SHP77 (cell line): ENCODE data around the gene RNF4.
"Not testable (repeated sequence)": the region's sequence is repeated elsewhere in the genome, so short reads cannot be mapped to it uniquely, and the experiment has no call there.

Experiments
- DNase-seq, 2 experiments: peaks; one replicate each; lab custom pipeline; 2025; lab: John Stamatoyannopoulos, UW

RNF4 gene

DNA sequence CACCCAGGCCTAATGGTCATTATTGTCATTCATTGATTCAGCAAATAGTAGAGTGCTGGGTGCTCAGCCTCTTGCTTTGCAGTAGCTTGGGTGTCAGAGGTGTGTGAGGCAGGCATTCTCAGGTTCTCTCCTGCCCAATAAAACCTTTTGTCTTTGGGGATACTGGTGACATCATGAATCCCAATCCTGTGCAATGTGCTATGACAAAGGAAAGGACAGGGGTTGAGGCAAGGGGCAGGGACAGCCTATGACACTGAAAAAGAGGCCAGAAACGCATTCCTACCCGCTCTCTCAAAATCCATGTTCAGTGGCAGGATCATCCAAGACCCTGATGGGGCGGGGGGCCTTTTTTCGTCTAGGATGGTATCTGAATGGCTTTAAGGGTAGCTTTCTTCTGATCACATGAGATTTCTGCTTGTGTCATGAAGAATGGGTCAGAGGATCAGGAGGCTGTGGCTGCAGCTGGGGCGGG lies 66.0 kb downstream of the RNF4 start:
- peak in 1 of 2 experiments; percentile 11 for DNase-seq

DNA sequence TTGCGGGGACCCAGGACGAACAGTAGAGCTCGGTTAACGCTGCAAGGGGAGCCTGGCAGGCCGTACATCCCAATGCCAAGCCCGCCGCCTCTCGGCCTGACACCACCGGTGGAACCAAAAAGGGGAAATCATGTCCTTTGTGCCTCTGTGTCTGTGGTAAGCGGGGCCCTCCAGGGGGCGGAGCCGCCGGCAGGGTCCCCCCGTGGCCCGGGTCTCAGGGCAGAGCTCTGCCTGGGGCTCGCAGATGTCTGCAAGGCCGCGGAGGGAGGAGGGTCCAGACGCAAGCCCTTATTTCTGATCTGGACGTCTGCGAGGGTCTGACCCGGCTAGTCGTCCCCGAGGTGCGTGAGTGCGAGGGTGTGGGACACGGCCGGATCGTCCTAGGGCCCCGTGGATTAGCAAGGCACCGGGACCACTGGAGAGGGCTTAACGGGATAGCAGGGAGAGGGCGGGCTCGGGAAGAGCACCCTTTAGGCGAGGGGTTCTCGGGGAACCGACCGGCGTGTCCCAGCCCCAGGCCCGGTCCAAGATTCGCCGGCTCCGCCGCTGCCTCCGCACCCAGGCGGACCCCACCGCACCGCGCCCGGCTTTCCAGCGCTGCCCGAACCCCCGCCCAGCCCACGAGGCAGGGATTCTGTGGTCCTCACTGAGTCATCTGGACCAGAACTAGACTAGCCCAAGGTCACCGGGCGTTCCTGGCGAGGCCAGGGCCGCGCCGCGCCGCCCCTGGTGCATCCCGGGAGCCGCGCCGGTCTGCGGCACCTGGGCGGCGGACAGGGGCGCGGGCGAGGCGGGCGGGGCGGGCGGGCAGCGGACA lies 66.7 kb downstream of the RNF4 start:
- DNase-seq = peak in 1 of 2 experiments; percentile 5

DNA sequence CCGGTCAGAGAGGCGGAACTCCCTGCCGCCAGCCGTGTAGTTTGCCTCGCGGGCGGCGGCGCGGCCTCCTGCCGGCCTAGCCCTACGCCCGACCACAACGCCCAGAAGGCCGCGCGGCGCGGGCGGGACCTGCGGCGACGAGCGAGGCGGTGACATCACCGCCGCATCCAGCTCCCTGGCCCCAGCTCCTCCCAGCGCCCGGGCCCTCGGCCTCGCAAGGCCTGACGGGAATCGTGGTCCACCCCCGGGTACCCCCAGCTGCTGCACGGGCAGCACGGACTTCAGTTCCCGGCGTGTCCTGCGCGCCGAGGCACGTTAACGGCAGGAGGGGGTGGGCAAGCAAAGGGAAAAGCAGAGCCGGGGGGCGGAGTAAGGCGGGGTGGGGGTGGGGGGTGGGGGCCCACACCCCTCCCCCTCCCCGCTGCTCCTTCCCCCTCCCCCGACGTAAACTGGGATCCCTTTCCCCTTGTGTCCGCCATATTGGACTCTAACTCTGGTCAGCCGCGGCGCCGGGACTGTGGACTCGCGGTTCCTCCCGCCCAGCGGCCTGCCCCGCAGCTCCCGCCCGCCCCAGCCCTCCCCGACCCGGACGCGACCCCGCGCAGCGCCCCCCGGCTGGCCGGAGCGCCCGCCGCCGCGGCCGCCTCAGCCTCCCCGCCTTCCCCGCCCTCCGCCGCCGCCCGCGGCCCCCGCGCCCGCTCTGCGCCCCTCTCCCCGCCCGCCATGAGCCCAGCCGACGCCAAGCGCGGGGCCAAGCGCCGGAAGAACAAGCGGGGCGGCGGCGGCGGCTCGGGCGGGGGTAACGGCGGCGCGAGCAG lies 67.5 kb downstream of the RNF4 start, which contains the start of gene FAM193A:
Gene FAM193A (plus strand): TSS at position 455 of the 818 bp plus-strand sequence. CDS start 269 bp downstream, at position 724.
- DNase-seq = peak; percentile 87 to 92

DNA sequence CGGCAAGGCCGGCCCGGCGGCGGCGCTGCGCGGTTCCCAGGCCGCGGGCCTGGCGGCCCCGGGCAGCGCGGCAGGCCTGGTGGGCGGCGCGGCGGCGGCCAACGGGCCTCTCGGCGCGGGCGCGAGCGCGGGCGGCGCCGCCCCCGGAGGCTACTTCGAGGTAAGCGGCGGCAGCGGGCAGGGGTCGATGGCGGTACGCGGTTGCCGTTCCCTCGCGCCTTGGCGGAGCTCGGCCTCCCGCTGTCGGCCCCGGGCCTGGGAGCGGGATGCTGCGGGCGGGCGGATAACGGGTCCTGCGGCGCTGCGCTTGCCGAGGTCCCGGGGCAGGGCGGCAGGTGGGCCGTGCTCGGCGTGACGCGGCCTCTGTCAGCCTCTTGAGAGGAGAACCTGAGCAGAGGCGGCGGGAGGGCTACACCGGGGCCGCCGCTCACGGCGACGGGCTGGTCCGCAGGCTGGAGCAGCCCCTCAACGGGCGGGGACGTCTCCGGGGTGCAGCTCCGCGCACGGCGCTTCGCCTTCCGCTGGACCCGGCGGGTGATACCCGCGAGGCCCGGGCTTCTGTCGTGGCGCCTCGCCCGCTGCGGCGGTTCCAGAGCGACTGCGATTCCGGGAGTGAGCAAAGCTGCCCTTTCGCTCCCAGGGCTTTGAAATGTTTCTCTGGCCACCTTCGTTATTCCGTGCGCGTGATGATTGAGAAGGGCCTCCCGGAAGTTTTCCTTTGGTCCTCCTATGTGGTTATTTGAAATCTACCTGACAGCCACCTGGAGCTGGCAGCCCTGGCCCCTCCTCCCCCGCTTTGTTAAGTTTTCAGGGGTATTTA lies 68.3 kb downstream of the RNF4 start:
- peak in 1 of 2 experiments; percentile 5 for DNase-seq

DNA sequence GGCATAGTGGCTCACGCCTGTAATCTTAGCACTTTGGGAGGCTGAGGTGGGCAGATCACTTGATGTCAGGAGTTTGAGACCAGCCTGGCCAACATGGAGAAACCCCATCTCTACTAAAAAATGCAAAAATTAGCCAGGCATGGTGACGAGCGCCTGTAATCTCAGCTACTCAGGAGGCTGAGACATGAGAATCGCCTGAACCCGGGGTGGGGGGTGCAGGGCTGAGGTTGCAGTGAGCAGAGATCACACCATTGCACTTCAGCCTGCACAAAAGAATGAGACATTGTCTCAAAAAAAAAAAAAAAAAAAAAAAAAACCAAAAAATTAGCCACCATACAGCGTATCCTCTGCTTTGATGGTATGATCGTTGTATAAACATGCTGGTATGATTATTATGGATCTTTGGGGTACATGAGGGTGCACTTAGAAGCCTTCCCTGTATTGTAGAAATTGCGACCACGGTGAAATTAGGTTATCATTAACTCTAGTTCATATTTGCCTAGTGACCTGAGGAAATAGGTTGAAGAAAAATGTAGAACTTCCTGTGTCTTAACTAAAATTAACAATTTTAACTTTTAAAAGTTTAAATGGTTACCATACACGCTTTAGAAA lies 74.8 kb downstream of the RNF4 start:
- DNase-seq = not testable (repeated sequence)

DNA sequence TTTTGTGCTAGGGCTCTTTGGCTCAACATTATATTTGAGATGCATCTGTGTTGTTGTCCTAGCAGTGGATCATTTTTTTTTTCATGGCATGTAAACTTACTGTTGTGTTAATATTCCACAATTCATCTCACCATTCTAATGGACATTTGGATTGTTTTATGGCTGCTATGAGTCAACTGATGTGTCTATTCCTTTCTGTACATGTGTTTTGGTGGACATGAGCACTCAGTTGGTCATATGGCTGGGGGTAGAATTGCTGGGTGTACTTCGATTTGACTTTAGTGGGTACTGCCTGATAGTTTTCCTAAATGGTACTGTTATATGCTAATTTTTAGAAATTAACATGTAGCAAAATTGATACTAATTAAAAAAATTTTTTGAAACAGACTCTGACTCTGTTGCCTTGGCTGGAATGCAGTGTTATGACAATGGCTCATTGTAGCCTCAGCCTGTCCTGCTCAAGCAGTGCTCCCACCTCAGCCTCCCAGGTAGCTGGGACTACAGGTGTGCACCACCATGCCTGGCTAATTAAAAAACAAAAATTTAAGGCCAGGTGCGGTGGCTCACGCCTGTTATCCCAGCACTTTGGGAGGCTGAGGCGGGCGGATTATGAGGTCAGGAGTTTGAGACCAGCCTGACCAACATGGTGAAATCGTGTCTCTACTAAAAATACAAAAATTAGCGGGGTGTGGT lies 76.6 kb downstream of the RNF4 start:
- DNase-seq = no peak

DNA sequence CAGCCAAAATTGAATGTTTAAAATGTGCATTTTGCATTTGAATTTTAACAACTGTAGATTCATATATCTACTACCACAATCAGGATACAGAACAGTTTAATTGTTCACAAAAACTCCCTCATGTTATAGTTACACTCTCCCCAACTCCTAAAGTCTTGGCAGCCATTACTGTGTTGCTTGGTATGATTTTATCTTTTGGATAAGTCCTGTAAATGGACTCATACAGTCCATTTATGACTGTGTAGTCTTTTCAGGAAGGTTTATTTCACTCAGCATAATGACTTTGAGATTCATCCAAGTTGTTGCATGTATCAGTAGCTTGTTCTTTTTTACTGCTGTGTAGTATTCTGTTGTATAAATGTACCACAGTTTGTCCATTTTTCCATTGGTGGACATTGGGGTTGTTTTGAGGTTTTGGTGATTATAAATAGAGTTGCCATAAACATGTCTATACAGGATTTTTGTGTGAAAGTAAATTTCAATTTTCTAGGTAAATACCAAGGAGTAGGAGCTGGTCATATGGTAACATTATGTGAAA lies 77.4 kb downstream of the RNF4 start:
- no peak for DNase-seq

DNA sequence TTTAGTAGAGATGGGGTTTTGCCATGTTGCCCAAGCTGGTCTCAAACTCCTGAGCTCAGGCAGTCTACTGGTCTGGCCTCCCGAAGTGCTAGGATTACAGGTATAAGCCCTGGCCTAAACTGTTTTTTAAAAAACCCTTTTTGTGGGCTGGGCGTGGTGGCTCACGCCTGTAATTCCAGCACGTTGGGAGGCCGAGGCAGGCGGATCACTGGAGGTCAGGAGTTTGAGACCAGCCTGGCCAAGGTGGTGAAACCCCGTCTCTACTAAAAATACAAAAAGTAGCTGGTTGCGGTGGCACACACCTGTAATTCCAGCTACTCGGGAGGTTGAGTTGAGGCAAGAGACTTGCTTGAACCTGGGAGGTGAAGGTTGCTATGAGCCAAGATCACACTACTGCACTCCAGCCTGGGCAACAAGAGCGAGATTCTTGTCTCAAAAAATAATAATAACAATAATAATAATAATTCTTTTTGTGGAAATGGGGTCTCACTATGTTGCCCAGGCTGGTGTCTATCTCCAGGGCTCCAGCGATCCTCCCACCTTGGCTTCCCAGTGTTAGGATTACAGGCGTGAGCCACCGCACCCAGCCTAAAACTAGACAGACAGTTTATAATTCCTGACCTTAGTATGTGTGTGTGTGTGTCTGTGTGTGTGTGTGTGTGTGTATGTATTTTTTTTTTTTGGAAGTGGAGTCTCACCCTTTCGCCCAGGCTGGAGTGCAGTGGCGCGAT lies 78.2 kb downstream of the RNF4 start:
- DNase-seq = not testable (repeated sequence)

DNA sequence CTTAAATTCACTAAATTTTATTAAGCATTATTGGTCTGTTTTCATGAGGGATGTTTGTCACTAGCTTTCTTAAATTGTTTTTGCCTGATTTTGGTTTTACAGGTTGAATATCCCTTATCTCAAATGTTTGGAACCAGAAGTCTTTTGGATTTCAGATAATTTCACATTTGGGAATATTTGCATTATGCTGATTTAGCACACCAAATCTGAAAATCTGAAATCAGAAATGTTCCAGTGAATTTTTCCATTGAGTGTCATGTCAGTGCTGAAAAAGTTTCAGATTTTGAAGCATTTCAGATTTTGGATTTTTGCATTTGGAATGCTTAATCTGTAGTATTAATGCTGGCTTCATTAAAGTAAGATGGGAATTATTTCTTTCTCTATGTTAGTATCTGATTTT lies 82.2 kb downstream of the RNF4 start:
- no peak for DNase-seq

DNA sequence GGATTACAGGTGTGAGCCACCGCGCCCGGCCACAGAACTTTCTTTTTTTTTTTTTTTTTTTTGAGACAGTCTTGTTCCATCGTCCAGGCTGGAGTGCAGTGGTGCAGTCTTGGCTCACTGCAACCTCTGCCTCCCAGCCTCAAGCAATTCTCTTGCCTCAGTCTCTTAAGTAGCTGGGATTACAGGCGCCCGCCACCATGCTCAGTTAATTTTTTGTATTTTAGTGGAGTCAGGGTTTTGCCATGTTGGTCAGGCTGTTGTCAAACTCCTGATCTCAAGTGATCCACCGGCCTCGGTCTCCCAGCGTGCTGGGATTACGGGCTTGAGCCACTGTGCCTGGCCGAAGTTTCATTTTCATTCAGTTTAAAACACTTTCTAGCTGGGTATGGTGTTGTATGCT lies 83.9 kb downstream of the RNF4 start:
- DNase-seq = no peak

DNA sequence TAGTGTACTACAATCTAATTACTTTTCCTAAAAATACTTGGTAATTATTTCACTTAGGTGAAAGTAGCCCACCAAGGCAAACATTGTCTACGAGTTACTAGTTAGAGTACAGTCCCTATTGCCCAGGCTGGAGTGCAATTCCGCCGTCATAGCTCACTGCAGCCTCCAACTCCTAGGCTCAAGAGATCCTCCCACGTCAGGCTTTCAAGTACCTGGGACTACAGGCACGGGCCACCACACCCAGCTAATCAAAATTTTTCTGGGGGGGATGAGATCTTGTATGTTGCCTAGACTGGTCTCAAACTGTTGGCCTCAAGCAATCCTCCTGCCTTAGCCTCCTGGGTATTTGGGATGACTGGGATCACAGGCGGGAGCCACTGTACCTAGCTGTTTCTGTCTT lies 89.4 kb downstream of the RNF4 start:
- no peak for DNase-seq

DNA sequence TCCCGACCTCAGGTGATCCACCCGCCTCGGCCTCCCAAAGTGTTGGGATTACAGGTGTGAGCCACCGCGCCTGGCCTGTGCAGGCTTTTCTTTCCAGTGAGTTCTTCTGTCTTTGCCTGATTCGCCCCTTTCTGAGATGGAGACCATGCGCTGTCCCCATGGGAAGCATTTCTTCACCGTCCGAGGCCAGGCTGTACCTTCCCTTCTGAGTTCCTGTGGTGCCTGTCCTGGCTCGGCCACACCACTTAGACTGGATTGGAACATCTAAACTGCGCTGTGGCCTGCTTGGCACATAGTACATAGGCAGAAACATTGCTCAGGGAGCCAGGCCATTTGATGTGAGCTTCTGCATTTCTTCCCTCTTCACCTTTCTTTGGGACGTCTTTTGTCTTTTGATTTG lies 91.3 kb downstream of the RNF4 start:
- no peak for DNase-seq
